Glutamatergic neuron (in vitro differentiated cells): ENCODE data around the gene MRPL19. TPM values are rescaled to one million over a fixed set of nuclear protein-coding genes. Genes with fewer than 3 reads are reported as not detected.

Experiments
- DNase-seq: peaks from one replicate; pipeline ENCODE4 v3.0.0; 2022
- H3K27ac Mint-ChIP-seq: one replicate; pipeline ENCODE4 v1.8.0; 2020; ENCODE audit warnings: mild to moderate bottlenecking, mixed read lengths, inconsistent platforms; ENCODE audit not compliant: unreplicated experiment
- H3K27me3 Mint-ChIP-seq: one replicate; pipeline ENCODE4 v1.8.0; 2020; ENCODE audit warnings: mild to moderate bottlenecking, moderate library complexity, mixed read lengths, inconsistent platforms; ENCODE audit not compliant: unreplicated experiment
- H3K36me3 Mint-ChIP-seq: one replicate; pipeline ENCODE4 v1.8.0; 2020; ENCODE audit warnings: mild to moderate bottlenecking, mixed read lengths, inconsistent platforms; ENCODE audit not compliant: unreplicated experiment
- H3K4me1 Mint-ChIP-seq: one replicate; pipeline ENCODE4 v1.8.0; 2020; ENCODE audit warnings: mild to moderate bottlenecking, low read depth, mixed read lengths, inconsistent platforms; ENCODE audit not compliant: unreplicated experiment
- H3K4me3 Mint-ChIP-seq: one replicate; pipeline ENCODE4 v1.8.0; 2020; ENCODE audit warnings: mild to moderate bottlenecking, mixed read lengths, inconsistent platforms; ENCODE audit not compliant: unreplicated experiment
- H3K9me3 Mint-ChIP-seq: one replicate; pipeline ENCODE4 v1.8.0; 2020; ENCODE audit warnings: mild to moderate bottlenecking, moderate library complexity, mixed read lengths, inconsistent platforms; ENCODE audit not compliant: unreplicated experiment
- CTCF ChIP-seq: fragments of 200-600 bp; sonication (generic); IDR thresholded peaks from one replicate; pipeline ENCODE4 v1.5.0; 2021; ENCODE audit not compliant: partially characterized antibody, unreplicated experiment
- total RNA-seq: library from RNA; stranded (reverse); fragmentation: NEBNext Ultra II Directional; extraction: Animal tissue kit (Norgen Biotek cat#: 25700); gene quantifications from one replicate; pipeline ENCODE4 v1.2.1, GENCODE V29; 2021; ENCODE audit not compliant: unreplicated experiment

The MRPL19 gene
- total RNA-seq, 1 donor from 2014 or later, result 44.6 TPM

- Mint-ChIP-seq H3K9me3 (peaks cover 1% of the 10 kb centered on the region), H3K27ac (no peak overlapping the region), H3K4me3 (no peak overlapping the region), H3K36me3 (no peaks in the 10 kb centered on the region), H3K4me1 (peaks cover 2% of the 10 kb centered on the region), H3K27me3 (no peaks in the 10 kb centered on the region)
- no peak for TF ChIP-seq CTCF
- no peak for DNase-seq
These were observed 36.6 kb upstream of the MRPL19 start for GRCh38 chr2:75609937-75610508.

- Mint-ChIP-seq H3K4me3 (no peak overlapping the region), H3K27me3 (no peaks in the 10 kb centered on the region), H3K36me3 (no peaks in the 10 kb centered on the region), H3K9me3 (peaks cover 1% of the 10 kb centered on the region), H3K27ac (no peak overlapping the region), H3K4me1 (peaks cover 2% of the 10 kb centered on the region)
- no peak for TF ChIP-seq CTCF
- no peak for DNase-seq
These were observed 35.9 kb upstream of the MRPL19 start for GRCh38 chr2:75610671-75611070.

- no peak for TF ChIP-seq CTCF
- H3K4me1 Mint-ChIP-seq, result peaks cover 2% of the 10 kb centered on the region
- no peak overlapping the region for H3K4me3 Mint-ChIP-seq
- peaks cover 1% of the 10 kb centered on the region for H3K9me3 Mint-ChIP-seq
- no peaks in the 10 kb centered on the region for H3K36me3 Mint-ChIP-seq
- no peak overlapping the region for H3K27ac Mint-ChIP-seq
- no peaks in the 10 kb centered on the region for H3K27me3 Mint-ChIP-seq
- no peak for DNase-seq
These were observed 34.3 kb upstream of the MRPL19 start for GRCh38 chr2:75612108-75612861.

- Mint-ChIP-seq H3K36me3 (no peaks in the 10 kb centered on the region), H3K9me3 (no peaks in the 10 kb centered on the region), H3K4me1 (peaks cover 2% of the 10 kb centered on the region), H3K27ac (no peak overlapping the region), H3K4me3 (no peak overlapping the region), H3K27me3 (no peaks in the 10 kb centered on the region)
- no peak for TF ChIP-seq CTCF
- DNase-seq, result no peak
These were observed 33.7 kb upstream of the MRPL19 start for GRCh38 chr2:75612862-75613243.

- no peaks in the 10 kb centered on the region for H3K36me3 Mint-ChIP-seq
- no peaks in the 10 kb centered on the region for H3K27me3 Mint-ChIP-seq
- H3K4me3 Mint-ChIP-seq, result no peak overlapping the region
- H3K4me1 Mint-ChIP-seq, result no peaks in the 10 kb centered on the region
- H3K9me3 Mint-ChIP-seq, result no peaks in the 10 kb centered on the region
- no peak overlapping the region for H3K27ac Mint-ChIP-seq
- TF ChIP-seq CTCF, result no peak
- no peak for DNase-seq
These were observed 32.4 kb upstream of the MRPL19 start for GRCh38 chr2:75614162-75614651.
